Stomach (tissue), 9 donors: ENCODE measurements around the gene ATG10. TPM values are rescaled to one million over a fixed set of nuclear protein-coding genes. Genes with fewer than 3 reads are reported as not detected.
"Not testable (repeated sequence)": the region's sequence is repeated elsewhere in the genome, so short reads cannot be mapped to it uniquely, and the experiment has no call there.

Source experiments
- DNase-seq, 2 donors: peaks; one replicate each; pipeline versions ENCODE4 v3.0.0 to v3.0.0-alpha.2; 2013 to 2019
- H3K27ac ChIP-seq, 5 donors: fragments of 200-600 bp in 4 of 5; sonication (generic) in 4 of 5; one replicate each; pipeline ENCODE4 v1.5.1; 2013 to 2019; ENCODE audit warnings: mild to moderate bottlenecking in 1 of 5, moderate library complexity in 1 of 5
- H3K27me3 ChIP-seq, 3 donors: fragments of 200-600 bp; sonication (generic); one replicate each; pipeline ENCODE4 v1.5.1; 2017 to 2019; ENCODE audit warnings: mixed run types in 1 of 3
- H3K36me3 ChIP-seq, 4 donors: fragments of 200-600 bp; sonication (generic); 1 replicate in 3 of 4; 2 replicates in 1 of 4; pipeline ENCODE4 v1.5.1; 2016 to 2019
- H3K4me1 ChIP-seq, 4 donors: fragments of 200-600 bp; sonication (generic); one replicate each; pipeline ENCODE4 v1.5.1; 2016 to 2019
- H3K4me3 ChIP-seq, 4 donors: fragments of 200-600 bp; sonication (generic) in 3 of 4; one replicate each; pipeline ENCODE4 v1.5.1; 2016 to 2019; ENCODE audit warnings: mild to moderate bottlenecking in 1 of 4
- H3K9me3 ChIP-seq, 4 donors: fragments of 200-600 bp; sonication (generic); one replicate each; pipeline ENCODE4 v1.5.1; 2016 to 2019
- EP300 ChIP-seq: sonication (generic); formaldehyde crosslinking; IDR thresholded peaks from one replicate; pipeline ENCODE4 v1.6.1; 2017; ENCODE audit warnings: antibody characterized with exemption
- POLR2A ChIP-seq, 4 donors: fragments of 450-650 bp; IDR thresholded peaks; one replicate each; pipeline ENCODE4 v1.6.1; 2016; ENCODE audit warnings: antibody characterized with exemption in 4 of 4, control low read depth in 2 of 4, mild to moderate bottlenecking in 1 of 4, moderate library complexity in 1 of 4
- POLR2AphosphoS5 ChIP-seq, 3 donors: sonication (generic); formaldehyde crosslinking; IDR thresholded peaks; one replicate each; pipeline ENCODE4 v1.6.1; 2016; ENCODE audit warnings: antibody characterized with exemption in 3 of 3
- WGBS, 5 donors: extraction: QIAGEN DNeasy Blood & Tissue Kit in 3 of 5; methylation state at CpG; one replicate each; pipeline versions ENCODE4 v1.1.5 to v1.1.7; 2013 to 2018; 5-methylcytosine and 5-hydroxymethylcytosine counted together
- intact Hi-C: fragments of 100-400 bp; cut with DNase I; formaldehyde crosslinking; loops from one replicate; pipeline ENCODE4 v1.15.1; 2023; ENCODE audit warnings: low total_unique reads
- polyA plus RNA-seq, 3 donors: library from polyadenylated mRNA; stranded (reverse); fragments of 200-250 nt; gene quantifications; one replicate each; pipeline ENCODE4 v1.2.3, GENCODE V29; 2013
- total RNA-seq, 5 donors: library from RNA; depleted of rRNA; stranded (reverse); fragments of >200 nt; gene quantifications; one replicate each; pipeline versions ENCODE4 v1.1.0 to v1.2.3, GENCODE V29; 2014 to 2016
- TF ChIP-seq, protein P1 (sequence below), 7 experiments: fragments of 450-650 bp in 4 of 7; fragments of 200-600 bp in 3 of 7; sonication (generic) in 3 of 7; IDR thresholded peaks; one replicate each; pipeline ENCODE4 v1.5.1; 2016 to 2019; ENCODE audit warnings: antibody characterized with exemption in 7 of 7, control low read depth in 2 of 7, mild to moderate bottlenecking in 1 of 7
- donor health status: healthy with polysubstance abuse.
- donor health status: Bipolar disorder and iron deficiency.
- donor health status: healthy.

Gene ATG10
- total and polyA plus RNA-seq, 8 donors: 0.58 to 16.5 (median 4.3) TPM

- H3K9me3 ChIP-seq: no peaks in the 10 kb centered on the region
- TF ChIP-seq POLR2A (IDR thresholded peaks at IDR 0.05) (no peak), POLR2AphosphoS5 (IDR thresholded peaks at IDR 0.05) (no peak), EP300 (no peak)
- TF ChIP-seq, protein P1, sequence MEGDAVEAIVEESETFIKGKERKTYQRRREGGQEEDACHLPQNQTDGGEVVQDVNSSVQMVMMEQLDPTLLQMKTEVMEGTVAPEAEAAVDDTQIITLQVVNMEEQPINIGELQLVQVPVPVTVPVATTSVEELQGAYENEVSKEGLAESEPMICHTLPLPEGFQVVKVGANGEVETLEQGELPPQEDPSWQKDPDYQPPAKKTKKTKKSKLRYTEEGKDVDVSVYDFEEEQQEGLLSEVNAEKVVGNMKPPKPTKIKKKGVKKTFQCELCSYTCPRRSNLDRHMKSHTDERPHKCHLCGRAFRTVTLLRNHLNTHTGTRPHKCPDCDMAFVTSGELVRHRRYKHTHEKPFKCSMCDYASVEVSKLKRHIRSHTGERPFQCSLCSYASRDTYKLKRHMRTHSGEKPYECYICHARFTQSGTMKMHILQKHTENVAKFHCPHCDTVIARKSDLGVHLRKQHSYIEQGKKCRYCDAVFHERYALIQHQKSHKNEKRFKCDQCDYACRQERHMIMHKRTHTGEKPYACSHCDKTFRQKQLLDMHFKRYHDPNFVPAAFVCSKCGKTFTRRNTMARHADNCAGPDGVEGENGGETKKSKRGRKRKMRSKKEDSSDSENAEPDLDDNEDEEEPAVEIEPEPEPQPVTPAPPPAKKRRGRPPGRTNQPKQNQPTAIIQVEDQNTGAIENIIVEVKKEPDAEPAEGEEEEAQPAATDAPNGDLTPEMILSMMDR (IDR thresholded peaks at IDR 0.05): no peak
- no peaks in the 10 kb centered on the region for H3K27me3 ChIP-seq
- intact Hi-C loops: no loop called here
- 70 to 85% (median 73%) methylated on average over 3 of the region's 3 CpGs for WGBS, 5 donors
- H3K4me3 ChIP-seq: no peak overlapping the region
- peaks cover 0 to 22% (median 11%) of the 10 kb centered on the region in 4 donors for H3K4me1 ChIP-seq
- H3K27ac ChIP-seq: no peak overlapping the region
- no peak for DNase-seq
- no peaks in the 10 kb centered on the region for H3K36me3 ChIP-seq
Measured at GRCh38 chr5:82106207-82106606, 134.4 kb downstream of the ATG10 start.

DNA sequence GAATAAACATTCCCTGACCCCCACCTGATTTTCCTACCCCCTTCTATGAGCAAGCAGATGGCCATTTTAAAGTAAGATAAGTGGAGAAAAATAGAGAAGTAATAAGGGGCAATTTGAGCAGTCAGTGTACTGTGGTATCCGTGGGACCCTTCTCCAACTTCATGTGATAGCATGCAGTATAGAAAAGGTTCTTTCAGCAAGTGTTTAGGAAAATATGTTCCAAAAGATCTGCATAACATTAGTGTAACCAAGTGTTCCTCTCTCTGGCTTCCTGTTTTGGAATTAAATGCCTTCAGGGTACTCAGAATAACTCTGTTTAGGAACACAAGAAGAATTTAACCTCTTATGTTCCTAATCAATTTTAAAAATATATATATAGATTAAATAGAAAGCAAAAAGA lies 134.9 kb downstream of the ATG10 start:
- 19 to 47% (median 31%) methylated on average over 1 of the region's 1 CpG for WGBS, 5 donors
- no peaks in the 10 kb centered on the region for H3K9me3 ChIP-seq
- TF ChIP-seq POLR2A (IDR thresholded peaks at IDR 0.05): no peak
- TF ChIP-seq EP300: no peak
- TF ChIP-seq, protein P1 (IDR thresholded peaks at IDR 0.05): no peak
- no peak for TF ChIP-seq POLR2AphosphoS5 (IDR thresholded peaks at IDR 0.05)
- H3K27ac ChIP-seq: no peak overlapping the region
- peak in 1 of 2 donors; percentile 9 for DNase-seq
- no peaks in the 10 kb centered on the region for H3K36me3 ChIP-seq
- intact Hi-C loops: no loop called here
- no peaks in the 10 kb centered on the region for H3K27me3 ChIP-seq
- no peak overlapping the region for H3K4me3 ChIP-seq
- H3K4me1 ChIP-seq: peaks cover 0 to 22% (median 11%) of the 10 kb centered on the region in 4 donors

GRCh38 chr5:82107267-82107666 lies 135.4 kb downstream of the ATG10 start:
- no peaks in the 10 kb centered on the region for H3K27me3 ChIP-seq
- H3K27ac ChIP-seq: no peak overlapping the region
- intact Hi-C loops: no loop called here
- peaks cover 0 to 22% (median 11%) of the 10 kb centered on the region in 4 donors for H3K4me1 ChIP-seq
- H3K9me3 ChIP-seq: no peaks in the 10 kb centered on the region
- peak in 1 of 2 donors; percentile 40 for DNase-seq
- TF ChIP-seq POLR2AphosphoS5 (IDR thresholded peaks at IDR 0.05): no peak
- TF ChIP-seq, protein P1 (IDR thresholded peaks at IDR 0.05): peak in 1 of 7 experiments; percentile 19
- H3K36me3 ChIP-seq: no peaks in the 10 kb centered on the region
- no peak overlapping the region for H3K4me3 ChIP-seq

GRCh38 chr5:82109013-82109412 lies 137.2 kb downstream of the ATG10 start:
- TF ChIP-seq EP300: no peak
- TF ChIP-seq, protein P1 (IDR thresholded peaks at IDR 0.05): no peak
- TF ChIP-seq POLR2A (IDR thresholded peaks at IDR 0.05): no peak
- Histone ChIP-seq H3K27me3 (no peaks in the 10 kb centered on the region), H3K27ac (no peak overlapping the region), H3K4me3 (no peak overlapping the region), H3K9me3 (no peaks in the 10 kb centered on the region), H3K36me3 (no peaks in the 10 kb centered on the region), H3K4me1 (peaks cover 0 to 22% (median 11%) of the 10 kb centered on the region in 4 donors)
- no peak for DNase-seq
- 78 to 88% (median 86%) methylated on average over 3 of the region's 3 CpGs for WGBS, 5 donors
- intact Hi-C loops: no loop called here

- H3K36me3 ChIP-seq, H3K9me3 ChIP-seq, intact Hi-C loops, H3K27ac ChIP-seq, DNase-seq, H3K27me3 ChIP-seq, H3K4me3 ChIP-seq: not testable (repeated sequence)
- H3K4me1 ChIP-seq: peaks cover 0 to 22% (median 11%) of the 10 kb centered on the region in 4 donors
- 86 to 100% (median 100%) methylated on average over 2 of the region's 2 CpGs for WGBS, 5 donors
Measured at GRCh38 chr5:82109915-82110314, 138.1 kb downstream of the ATG10 start.
